Superior temporal gyrus (tissue), 1 donor: ENCODE measurements around the gene C5AR1.
A peak's percentile ranks its signal among the peaks of the same experiment; 100 is the strongest.
"Not testable (repeated sequence)": the region's sequence is repeated elsewhere in the genome, so short reads cannot be mapped to it uniquely, and the experiment has no call there.

Source experiments
- DNase-seq: peaks from one replicate; pipeline ENCODE4 v3.0.0-alpha.2; 2016; ENCODE audit errors: extremely low spot score

Gene C5AR1

GRCh38 chr19:47309608-47310007 is at the start of gene C5AR1:
TSS of gene C5AR1 (plus strand) at chr19:47309861. CDS start at chr19:47309896, 35 bp downstream.
- no peak for DNase-seq

GRCh38 chr19:47260476-47260875 is 49.2 kb upstream of the C5AR1 start:
- DNase-seq, result no peak

GRCh38 chr19:47261946-47262793 is 47.5 kb upstream of the C5AR1 start:
- not testable (repeated sequence) for DNase-seq

GRCh38 chr19:47264629-47265028 is 45.0 kb upstream of the C5AR1 start:
- no peak for DNase-seq

- no peak for DNase-seq
Measured at GRCh38 chr19:47266401-47266941, 43.2 kb upstream of the C5AR1 start.

- peak; percentile 75 for DNase-seq
Measured at GRCh38 chr19:47267350-47267759, 42.3 kb upstream of the C5AR1 start.

GRCh38 chr19:47268028-47268427 is 41.6 kb upstream of the C5AR1 start:
- no peak for DNase-seq

- no peak for DNase-seq
Measured at GRCh38 chr19:47269596-47269995, 40.1 kb upstream of the C5AR1 start.

- DNase-seq, result no peak
Measured at GRCh38 chr19:47270408-47270807, 39.3 kb upstream of the C5AR1 start.

- DNase-seq, result no peak
Measured at GRCh38 chr19:47271949-47272348, 37.7 kb upstream of the C5AR1 start.

GRCh38 chr19:47272448-47273312 is 37.0 kb upstream of the C5AR1 start:
- no peak for DNase-seq

- DNase-seq, result peak; percentile 87
Measured at GRCh38 chr19:47273313-47274070, 36.2 kb upstream of the C5AR1 start.

- peak; percentile 82 for DNase-seq
Measured at GRCh38 chr19:47274071-47274890, 35.4 kb upstream of the C5AR1 start, which contains the start of gene INAFM1. TSS of gene INAFM1 (plus strand) at chr19:47274885. CDS start at chr19:47274920, 35 bp downstream.

GRCh38 chr19:47274891-47275761 is 34.5 kb upstream of the C5AR1 start:
- DNase-seq, result peak; percentile 15

- no peak for DNase-seq
Measured at GRCh38 chr19:47275791-47276461, 33.7 kb upstream of the C5AR1 start.

- DNase-seq, result not testable (repeated sequence)
Measured at GRCh38 chr19:47276513-47276912, 33.1 kb upstream of the C5AR1 start.

GRCh38 chr19:47280183-47280797 is 29.4 kb upstream of the C5AR1 start:
- DNase-seq, result no peak

- no peak for DNase-seq
Measured at GRCh38 chr19:47283405-47284059, 26.1 kb upstream of the C5AR1 start.
